ENCODE measurements around the gene KRTAP10-5.

GRCh38 chr21:44531606-44532564, 48.5 kb downstream of the KRTAP10-5 start:
- TF ChIP-seq POLR2A (IDR thresholded peaks at IDR 0.05) (no peak), CTCF (IDR thresholded peaks at IDR 0.05) (no peak)

Data from adrenal gland (tissue), 5 donors.